Measurements from ENCODE around the gene UNC5C.

The UNC5C gene

DNA sequence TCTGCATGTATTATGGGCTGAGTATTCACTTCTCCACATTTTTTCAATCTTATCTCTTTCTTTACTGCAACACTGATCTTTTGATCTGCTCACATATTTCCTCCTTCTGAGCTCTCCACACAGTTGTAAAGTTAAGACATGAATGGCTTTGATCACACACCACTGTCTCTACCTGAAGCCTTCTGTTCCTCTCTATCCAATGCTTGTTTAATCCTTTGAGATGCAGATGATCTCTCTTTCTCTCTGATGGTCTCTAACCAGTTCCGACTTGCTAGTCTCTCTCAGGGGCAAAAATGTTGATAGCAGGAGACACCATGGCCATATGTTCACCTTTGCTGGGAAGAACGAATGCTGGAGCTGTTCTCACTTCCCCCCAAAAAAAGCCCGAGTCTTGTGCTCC is 162.4 kb downstream of the UNC5C start:
- DNase-seq, result no peak

DNA sequence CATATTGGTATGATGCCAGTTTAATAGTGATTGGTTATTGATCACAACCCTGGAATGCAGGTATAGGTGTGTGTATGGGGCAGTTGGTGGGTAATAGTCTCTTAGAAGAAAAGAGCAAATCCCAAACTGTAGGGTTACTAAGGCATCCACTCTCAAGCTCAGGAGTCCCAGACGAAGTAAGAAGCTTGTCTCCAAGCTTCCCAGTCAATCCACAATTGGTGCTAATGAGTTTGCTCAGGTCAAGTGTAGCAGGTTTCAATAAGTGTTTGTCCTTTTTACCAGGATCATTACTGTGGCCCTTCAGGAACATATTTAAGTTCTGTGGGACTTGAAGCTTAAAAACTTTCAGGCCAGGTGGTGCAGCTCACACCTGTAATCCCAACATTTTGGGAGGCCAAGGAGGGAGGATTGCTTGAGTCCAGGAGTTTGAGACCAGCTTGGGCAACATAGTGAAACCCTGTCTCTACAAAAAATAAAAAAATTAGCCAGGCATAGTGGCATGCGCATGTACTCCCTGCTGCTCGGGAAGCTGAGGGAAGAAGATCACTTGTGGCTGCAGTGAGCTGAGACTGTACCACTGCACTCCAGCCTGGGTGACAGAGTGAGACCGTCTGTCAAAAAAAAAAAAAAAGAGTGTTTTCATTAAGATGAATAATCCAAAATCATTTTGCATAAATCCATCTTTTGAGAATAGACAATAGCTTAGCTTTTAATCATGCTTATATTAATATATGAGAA is 166.8 kb downstream of the UNC5C start:
- no peak for DNase-seq

- no peak for DNase-seq
Observed at GRCh38 chr4:95379633-95380032, 169.1 kb downstream of the UNC5C start.

- DNase-seq, result no peak
Observed at GRCh38 chr4:95377366-95377900, 171.3 kb downstream of the UNC5C start.

GRCh38 chr4:95371476-95372224 is 177.1 kb downstream of the UNC5C start:
- no peak for DNase-seq

- no peak for DNase-seq
Observed at GRCh38 chr4:95367824-95368223, 180.9 kb downstream of the UNC5C start.

DNA sequence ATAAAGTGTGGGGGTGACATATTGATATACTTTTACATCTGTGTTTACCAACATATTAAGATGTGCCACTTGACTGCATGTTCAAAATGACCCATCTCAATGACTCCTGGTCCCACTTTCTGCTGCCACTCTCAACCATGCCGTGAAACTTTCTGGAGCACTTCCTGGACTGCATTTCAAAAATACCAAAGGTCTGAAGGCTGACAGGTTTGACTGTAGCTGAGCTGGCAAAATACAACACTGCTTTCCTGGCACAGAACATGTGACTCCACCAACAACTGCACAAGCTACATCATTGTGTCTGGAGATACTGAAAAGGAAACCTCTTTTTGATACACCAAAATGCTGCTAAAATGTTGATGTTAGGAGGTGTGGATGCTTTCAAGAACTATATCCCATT is 184.8 kb downstream of the UNC5C start:
- no peak for DNase-seq

- no peak for DNase-seq
Observed at GRCh38 chr4:95363559-95363925, 185.2 kb downstream of the UNC5C start.

GRCh38 chr4:95362906-95363558 is 185.7 kb downstream of the UNC5C start:
- no peak for DNase-seq

GRCh38 chr4:95362066-95362465 is 186.7 kb downstream of the UNC5C start:
- no peak for DNase-seq

DNA sequence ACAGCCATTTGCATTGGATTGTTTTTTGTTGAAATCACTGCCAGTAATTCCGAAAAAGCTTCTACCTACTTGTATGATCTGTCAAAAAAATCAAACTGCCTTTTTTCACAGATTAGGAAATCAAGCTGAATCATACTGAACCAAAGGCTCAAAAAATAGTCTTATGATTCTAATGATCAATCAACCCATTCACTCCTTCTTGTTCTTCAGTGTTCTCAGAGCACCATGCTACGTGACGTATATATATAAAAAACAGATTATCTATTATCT is 187.1 kb downstream of the UNC5C start:
- no peak for DNase-seq

- no peak for DNase-seq
Observed at GRCh38 chr4:95360906-95361695, 187.7 kb downstream of the UNC5C start.

- no peak for DNase-seq
Observed at GRCh38 chr4:95360256-95360903, 188.4 kb downstream of the UNC5C start.

DNA sequence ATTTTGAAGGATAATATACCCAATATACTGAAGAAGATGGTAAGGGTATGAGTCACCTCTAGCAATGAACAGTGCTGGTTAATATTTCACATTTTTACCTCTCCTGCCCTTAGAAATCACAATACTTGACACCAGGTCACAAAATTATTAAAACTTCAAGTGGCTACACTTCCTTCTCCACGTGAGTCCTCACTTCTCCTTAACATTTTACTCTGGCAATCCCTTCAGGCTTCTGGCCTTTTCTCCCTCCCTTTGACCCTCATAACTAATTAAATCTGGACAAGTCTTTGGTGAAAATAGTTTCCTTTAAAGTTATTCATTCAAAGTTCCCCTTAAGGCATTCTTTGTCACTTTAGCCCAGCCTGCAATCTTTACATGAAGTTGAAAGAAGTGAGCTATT is 190.4 kb downstream of the UNC5C start:
- DNase-seq, result no peak

- DNase-seq, result no peak
Observed at GRCh38 chr4:95355021-95355420, 193.8 kb downstream of the UNC5C start.

DNA sequence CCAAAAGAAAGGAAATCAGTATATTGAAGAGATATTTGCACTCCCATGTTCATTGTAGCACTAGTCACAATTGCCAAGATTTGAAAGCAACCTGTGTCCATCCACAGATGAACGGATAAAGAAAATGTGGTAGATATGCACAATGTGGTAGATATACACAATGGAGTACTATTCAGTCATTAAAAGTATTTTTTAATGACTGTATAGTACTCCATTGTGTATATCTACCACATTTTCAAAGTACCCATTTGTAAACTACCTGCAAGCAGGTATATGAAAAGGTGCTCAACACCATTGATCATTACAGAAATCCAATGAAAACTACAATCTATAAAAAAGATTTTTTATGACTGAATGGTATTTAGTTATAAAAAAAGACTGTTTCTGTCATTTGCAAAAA is 200.4 kb downstream of the UNC5C start:
- DNase-seq, result no peak

- DNase-seq, result no peak
Observed at GRCh38 chr4:95343235-95343634, 205.5 kb downstream of the UNC5C start.

- DNase-seq, result no peak
Observed at GRCh38 chr4:95340191-95340590, 208.6 kb downstream of the UNC5C start.

- DNase-seq, result no peak
Observed at GRCh38 chr4:95325665-95326064, 223.1 kb downstream of the UNC5C start.

DNA sequence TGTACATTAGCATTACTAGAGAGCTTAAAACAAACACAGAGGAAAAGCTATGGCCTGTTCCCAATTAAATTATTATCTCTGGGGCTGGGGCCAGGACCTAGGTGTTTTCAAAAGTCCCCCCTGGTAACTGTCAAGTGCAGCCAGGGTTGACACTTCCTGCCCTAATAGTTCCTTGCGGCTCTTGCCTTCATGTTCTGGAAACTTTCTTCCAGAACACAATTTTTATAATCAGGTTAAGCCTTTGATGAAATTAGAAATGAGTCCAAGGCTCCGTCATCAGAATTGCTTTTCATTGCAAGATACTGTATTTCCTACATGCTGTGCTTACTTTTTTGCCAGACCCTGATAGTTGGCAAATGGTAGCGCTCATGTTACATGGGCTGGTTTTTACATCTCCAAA is 229.6 kb downstream of the UNC5C start:
- no peak for DNase-seq

DNA sequence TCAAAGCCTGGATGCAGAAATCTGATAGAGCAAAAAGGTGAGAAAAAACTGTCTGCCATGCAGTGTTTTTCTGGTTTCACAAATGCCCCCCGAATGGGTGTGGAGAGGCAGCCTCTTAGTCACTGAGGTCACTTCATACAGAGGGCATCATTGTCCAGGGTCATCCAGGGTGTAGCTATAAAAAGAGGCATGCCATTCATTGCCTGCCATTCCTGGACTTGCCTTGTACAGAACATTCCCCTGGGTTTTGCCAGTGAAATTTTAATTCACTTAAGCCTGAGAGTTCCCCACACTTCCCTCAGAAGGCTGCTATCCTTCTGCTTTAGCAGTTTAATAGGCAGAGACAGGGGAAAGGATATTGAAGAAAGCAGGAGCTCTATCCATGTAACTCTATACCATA is 230.3 kb downstream of the UNC5C start:
- no peak for DNase-seq

DNA sequence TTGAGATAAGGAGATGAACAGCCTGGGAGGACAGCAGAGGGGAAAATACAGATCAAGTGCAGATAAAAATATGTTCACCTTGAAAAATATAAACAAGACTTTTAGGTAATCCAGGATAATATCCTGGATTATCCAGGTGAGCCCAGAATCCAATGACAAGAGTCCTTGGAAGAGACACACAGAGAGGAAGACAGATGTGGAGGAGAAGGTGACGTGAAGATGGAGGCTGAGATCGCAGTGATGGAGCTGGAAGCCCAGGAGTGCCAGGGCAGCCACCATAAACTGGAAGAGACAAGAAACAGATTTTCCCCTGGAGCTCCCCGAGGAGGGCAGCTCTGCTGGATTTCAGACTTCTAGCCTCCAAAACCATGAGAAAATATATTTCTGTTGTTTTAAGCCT is 230.7 kb downstream of the UNC5C start:
- no peak for DNase-seq
